GM12878 (cell line): ENCODE data around the gene CACNA1D.

Experiments used
- CTCF ChIP-seq, 3 experiments: IDR thresholded peaks in 2 of 3; conservative IDR thresholded peaks in 1 of 3; 2 replicates each; pipeline ENCODE4 v1.5.1; 2011; ENCODE audit warnings: low read depth in 3 of 3, low read length in 3 of 3, mild to moderate bottlenecking in 3 of 3, control low read depth in 2 of 3, moderate library complexity in 2 of 3, inconsistent platforms in 1 of 3, mixed read lengths in 1 of 3; ENCODE audit not compliant: control insufficient read depth in 2 of 3, insufficient read depth in 1 of 3; ENCODE audit errors: extremely low read depth in 1 of 3
- NR2C1 ChIP-seq: fragments of 450-650 bp; IDR thresholded peaks from 2 replicates; pipeline ENCODE4 v1.6.1; 2017; ENCODE audit warnings: antibody characterized with exemption, mild to moderate bottlenecking, moderate library complexity
- REST ChIP-seq: IDR thresholded peaks from 2 replicates; pipeline ENCODE4 v1.6.1; 2012; ENCODE audit warnings: mild to moderate bottlenecking, low read depth, low read length
- ZBED1 ChIP-seq: IDR thresholded peaks from 2 replicates; pipeline ENCODE4 v1.6.1; 2016; ENCODE audit warnings: borderline replicate concordance

DNA sequence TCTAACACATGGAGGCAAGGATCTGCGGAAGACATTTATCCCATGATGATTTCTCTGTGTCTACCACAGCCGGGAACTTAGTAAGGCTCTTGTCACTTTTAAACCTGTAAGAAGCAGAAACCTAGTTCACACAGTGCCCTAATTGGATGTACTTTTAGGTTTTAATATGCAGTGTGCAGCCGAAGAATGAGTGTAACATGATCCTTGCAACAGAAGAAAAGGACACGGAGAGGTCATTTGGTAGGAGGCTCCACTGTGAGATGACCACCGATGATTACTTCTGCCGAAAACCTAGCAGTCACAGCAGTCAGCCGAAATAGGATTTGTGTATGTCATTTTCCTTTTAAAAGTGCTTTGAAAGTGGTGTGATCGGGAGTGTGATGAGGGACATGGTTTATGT, 6.8 kb downstream of the CACNA1D start:
- TF ChIP-seq CTCF (IDR thresholded peaks at IDR 0.05 in 2 of 3, conservative IDR thresholded peaks at IDR 0.05 in 1 of 3; ENCODE audit: control insufficient read depth in 2 of 3, extremely low read depth in 1 of 3, insufficient read depth in 1 of 3, low read depth in 3 of 3, low read length in 3 of 3) (no peak), ZBED1 (no peak), REST (no peak), NR2C1 (no peak)
